K562 (cell line): Measurements from ENCODE around the gene GMEB2. TPM values are rescaled to one million over a fixed set of nuclear protein-coding genes. Genes with fewer than 3 reads are reported as not detected.

Experiments
- ATF7 ChIP-seq: fragments of 450-650 bp; IDR thresholded peaks from 2 replicates; pipeline ENCODE4 v1.7.1; 2014; ENCODE audit warnings: mild to moderate bottlenecking, moderate library complexity
- BCL6 ChIP-seq: fragments of 250-450 bp; sonication (Bioruptor Pico); IDR thresholded peaks from 2 replicates; pipeline ENCODE4 v1.4.0; 2020
- DDX20 ChIP-seq: fragments of 450-650 bp; IDR thresholded peaks from 2 replicates; pipeline ENCODE4 v1.6.1; 2016; ENCODE audit warnings: missing genetic modification characterization, low read depth, mild to moderate bottlenecking, missing compliant biosample characterization, moderate library complexity
- ELF1 ChIP-seq: fragments of 200-800 bp; sonication (Bioruptor generic); IDR thresholded peaks from 2 replicates; pipeline ENCODE4 v1.6.1; 2016; ENCODE audit warnings: missing genetic modification characterization, missing compliant biosample characterization
- FOS ChIP-seq: IDR thresholded peaks from 3 replicates; pipeline ENCODE4 v1.6.1; 2011; ENCODE audit not compliant: insufficient read length; ENCODE audit errors: extremely low read depth
- KDM4B ChIP-seq, 2 experiments: fragments of 450-650 bp in 1 of 2; sonication (generic) in 1 of 2; IDR thresholded peaks; 2 replicates each; pipeline ENCODE4 v1.6.1; 2016 to 2017; ENCODE audit warnings: borderline replicate concordance in 2 of 2, antibody characterized with exemption in 1 of 2, low read depth in 1 of 2, mild to moderate bottlenecking in 1 of 2
- MCM7 ChIP-seq, 2 experiments: fragments of 450-650 bp; IDR thresholded peaks; 2 replicates each; pipeline ENCODE4 v1.6.1; 2016 to 2018
- PTRF ChIP-seq: fragments of 450-650 bp; IDR thresholded peaks from 2 replicates; pipeline ENCODE4 v1.6.1; 2016; ENCODE audit warnings: mild to moderate bottlenecking, missing genetic modification characterization, missing compliant biosample characterization
- SMARCB1 ChIP-seq: IDR thresholded peaks from 2 replicates; pipeline ENCODE4 v1.6.1; 2011; ENCODE audit warnings: improper control_type of control experiment, low read depth; ENCODE audit not compliant: insufficient read length
- TEAD4 ChIP-seq, 2 experiments: sonication (generic) in 1 of 2; formaldehyde crosslinking in 1 of 2; IDR thresholded peaks; 2 replicates each; pipeline versions ENCODE4 v1.6.1 to v1.8.0; 2012 to 2022; ENCODE audit warnings: borderline replicate concordance in 1 of 2, inconsistent platforms in 1 of 2, low read length in 1 of 2, mild to moderate bottlenecking in 1 of 2, missing genetic modification reagents in 1 of 2
- ZBED1 ChIP-seq: IDR thresholded peaks from 2 replicates; pipeline ENCODE4 v1.6.1; 2014
- ZBTB8A ChIP-seq: fragments of 450-650 bp; IDR thresholded peaks from 2 replicates; pipeline ENCODE4 v1.6.1; 2018; ENCODE audit warnings: mild to moderate bottlenecking, moderate library complexity; ENCODE audit not compliant: partially characterized antibody
- ZNF23 ChIP-seq: fragments of 250-450 bp; sonication (Bioruptor Pico); IDR thresholded peaks from 2 replicates; pipeline ENCODE4 v1.4.0; 2020; ENCODE audit warnings: mild to moderate bottlenecking
- polyA plus RNA-seq, 8 experiments: library from polyadenylated mRNA; depleted of rRNA in 4 of 8; stranded (reverse) in 5 of 8; unstranded in 3 of 8; fragments of >200 nt; fragmentation: Nextera tagmentation in 2 of 8; fragmentation: Illumina TruSeq in 1 of 8; extraction: Ambion mirVana in 2 of 8; extraction: Trizol in 1 of 8; gene quantifications; 2 replicates each; pipeline versions ENCODE4 v1.2.1 to v1.2.3, GENCODE V29; 2011 to 2014; ENCODE audit warnings: inconsistent platforms in 1 of 8, missing spikeins in 1 of 8
- total RNA-seq, 7 experiments: library from RNA; depleted of rRNA in 6 of 7; stranded (reverse); fragments of >200 nt in 6 of 7; fragmentation: Illumina TruSeq in 2 of 7; extraction: Trizol in 2 of 7; gene quantifications; 2 replicates each; pipeline versions ENCODE4 v1.2.1 to v1.2.3, GENCODE V29; 2011 to 2021; ENCODE audit warnings: low replicate concordance in 1 of 7
- TF ChIP-seq, protein P1 (sequence below), 2 experiments: fragments of 150-350 bp in 1 of 2; IDR thresholded peaks; 2 replicates each; pipeline ENCODE4 v1.6.1; 2012 to 2016; ENCODE audit warnings: low read depth in 2 of 2, low read length in 2 of 2, mild to moderate bottlenecking in 1 of 2, moderate library complexity in 1 of 2
- TF ChIP-seq, protein P2 (sequence below): fragments of 250-450 bp; sonication (Bioruptor Pico); IDR thresholded peaks from 2 replicates; pipeline ENCODE4 v1.8.0; 2021; ENCODE audit warnings: moderate library complexity, mild to moderate bottlenecking, inconsistent platforms
- TF ChIP-seq, protein P3 (sequence below): fragments of 250-450 bp; sonication (Bioruptor Pico); IDR thresholded peaks from 2 replicates; pipeline ENCODE4 v1.5.1; 2021; ENCODE audit warnings: mild to moderate bottlenecking
- TF ChIP-seq, protein P4 (sequence below): fragments of 200-800 bp; sonication (Bioruptor generic); IDR thresholded peaks from 2 replicates; pipeline ENCODE4 v1.6.1; 2017; ENCODE audit warnings: missing genetic modification characterization, missing compliant biosample characterization

Gene GMEB2
- total and polyA plus RNA-seq, 9 of the 15 experiments (the other 6 are each of a cell fraction or from before 2014, with no cell fraction given), result 0.03 to 13.9 (median 6.3) TPM

DNA sequence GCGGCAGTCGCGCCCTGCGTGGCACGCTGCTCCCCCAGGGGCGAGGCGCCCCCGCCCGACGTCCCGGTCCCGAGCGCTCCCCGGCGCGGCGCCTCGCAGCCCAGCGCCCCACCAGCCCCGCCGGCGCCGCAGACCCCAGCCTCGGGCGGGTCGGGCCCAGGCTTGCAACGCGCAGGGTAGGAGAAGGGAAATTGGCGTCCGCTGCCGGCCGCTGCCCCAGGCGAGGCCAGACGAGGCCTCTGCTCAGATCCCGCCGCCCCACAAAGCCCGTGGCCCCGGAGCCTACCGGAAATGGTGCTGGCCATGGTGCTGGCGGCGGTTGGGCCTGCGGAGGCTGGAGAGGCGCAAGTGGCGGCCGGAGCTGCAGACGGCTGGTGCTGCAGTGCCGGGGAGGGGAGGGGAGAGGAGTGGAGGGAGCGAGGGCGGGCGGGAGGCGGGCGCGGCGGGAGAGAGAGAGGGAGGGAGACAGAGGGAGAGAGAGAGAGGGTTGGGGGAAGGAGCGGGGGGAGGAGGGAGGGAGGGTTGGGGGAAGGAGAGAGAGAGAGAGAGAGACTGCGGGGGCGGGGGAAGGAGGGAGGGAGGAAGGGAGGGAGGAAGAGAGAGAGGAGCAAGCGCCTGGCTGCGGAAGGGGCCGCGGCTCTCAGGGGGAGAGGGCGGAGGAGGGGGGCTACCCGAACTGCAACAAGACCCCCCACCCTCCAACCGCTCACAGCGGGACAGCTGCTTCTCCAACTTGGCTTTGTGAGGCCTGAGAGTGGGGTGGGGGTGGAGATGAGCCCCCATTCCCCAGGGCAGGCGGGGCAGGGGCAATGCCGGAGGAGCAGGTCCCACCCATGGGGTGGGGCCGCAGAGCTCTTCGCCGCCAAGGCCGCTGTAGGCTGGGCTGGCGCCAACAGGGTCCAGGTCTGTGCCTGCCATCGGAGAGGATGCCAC is 26.4 kb upstream of the GMEB2 start, which contains the start of gene STMN3 (continued):
- no peak for TF ChIP-seq TEAD4 (IDR thresholded peaks at IDR 0.05; ENCODE audit: low read length)
- TF ChIP-seq TEAD4 (CRISPR knock-in tag; IDR thresholded peaks at IDR 0.05; ENCODE audit: borderline replicate concordance), result no peak
- TF ChIP-seq, protein P1, sequence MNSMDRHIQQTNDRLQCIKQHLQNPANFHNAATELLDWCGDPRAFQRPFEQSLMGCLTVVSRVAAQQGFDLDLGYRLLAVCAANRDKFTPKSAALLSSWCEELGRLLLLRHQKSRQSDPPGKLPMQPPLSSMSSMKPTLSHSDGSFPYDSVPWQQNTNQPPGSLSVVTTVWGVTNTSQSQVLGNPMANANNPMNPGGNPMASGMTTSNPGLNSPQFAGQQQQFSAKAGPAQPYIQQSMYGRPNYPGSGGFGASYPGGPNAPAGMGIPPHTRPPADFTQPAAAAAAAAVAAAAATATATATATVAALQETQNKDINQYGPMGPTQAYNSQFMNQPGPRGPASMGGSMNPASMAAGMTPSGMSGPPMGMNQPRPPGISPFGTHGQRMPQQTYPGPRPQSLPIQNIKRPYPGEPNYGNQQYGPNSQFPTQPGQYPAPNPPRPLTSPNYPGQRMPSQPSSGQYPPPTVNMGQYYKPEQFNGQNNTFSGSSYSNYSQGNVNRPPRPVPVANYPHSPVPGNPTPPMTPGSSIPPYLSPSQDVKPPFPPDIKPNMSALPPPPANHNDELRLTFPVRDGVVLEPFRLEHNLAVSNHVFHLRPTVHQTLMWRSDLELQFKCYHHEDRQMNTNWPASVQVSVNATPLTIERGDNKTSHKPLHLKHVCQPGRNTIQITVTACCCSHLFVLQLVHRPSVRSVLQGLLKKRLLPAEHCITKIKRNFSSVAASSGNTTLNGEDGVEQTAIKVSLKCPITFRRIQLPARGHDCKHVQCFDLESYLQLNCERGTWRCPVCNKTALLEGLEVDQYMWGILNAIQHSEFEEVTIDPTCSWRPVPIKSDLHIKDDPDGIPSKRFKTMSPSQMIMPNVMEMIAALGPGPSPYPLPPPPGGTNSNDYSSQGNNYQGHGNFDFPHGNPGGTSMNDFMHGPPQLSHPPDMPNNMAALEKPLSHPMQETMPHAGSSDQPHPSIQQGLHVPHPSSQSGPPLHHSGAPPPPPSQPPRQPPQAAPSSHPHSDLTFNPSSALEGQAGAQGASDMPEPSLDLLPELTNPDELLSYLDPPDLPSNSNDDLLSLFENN (IDR thresholded peaks at IDR 0.05; ENCODE audit: low read depth in 2 of 2, low read length in 2 of 2), result no peak
- no peak for TF ChIP-seq MCM7 (IDR thresholded peaks at IDR 0.05)
- peak; percentile 80 for TF ChIP-seq ELF1 (tag)
- TF ChIP-seq ZNF23 (CRISPR knock-in tag), result no peak
- TF ChIP-seq, protein P2, sequence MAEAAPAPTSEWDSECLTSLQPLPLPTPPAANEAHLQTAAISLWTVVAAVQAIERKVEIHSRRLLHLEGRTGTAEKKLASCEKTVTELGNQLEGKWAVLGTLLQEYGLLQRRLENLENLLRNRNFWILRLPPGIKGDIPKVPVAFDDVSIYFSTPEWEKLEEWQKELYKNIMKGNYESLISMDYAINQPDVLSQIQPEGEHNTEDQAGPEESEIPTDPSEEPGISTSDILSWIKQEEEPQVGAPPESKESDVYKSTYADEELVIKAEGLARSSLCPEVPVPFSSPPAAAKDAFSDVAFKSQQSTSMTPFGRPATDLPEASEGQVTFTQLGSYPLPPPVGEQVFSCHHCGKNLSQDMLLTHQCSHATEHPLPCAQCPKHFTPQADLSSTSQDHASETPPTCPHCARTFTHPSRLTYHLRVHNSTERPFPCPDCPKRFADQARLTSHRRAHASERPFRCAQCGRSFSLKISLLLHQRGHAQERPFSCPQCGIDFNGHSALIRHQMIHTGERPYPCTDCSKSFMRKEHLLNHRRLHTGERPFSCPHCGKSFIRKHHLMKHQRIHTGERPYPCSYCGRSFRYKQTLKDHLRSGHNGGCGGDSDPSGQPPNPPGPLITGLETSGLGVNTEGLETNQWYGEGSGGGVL (CRISPR knock-in tag), result no peak
- no peak for TF ChIP-seq SMARCB1
- peak in 1 of 2 experiments; percentile 70; a peak in 1 of 4 replicates for TF ChIP-seq KDM4B (IDR thresholded peaks at IDR 0.05; ENCODE audit: borderline replicate concordance in 2 of 2, low read depth in 1 of 2)
- TF ChIP-seq, protein P3, sequence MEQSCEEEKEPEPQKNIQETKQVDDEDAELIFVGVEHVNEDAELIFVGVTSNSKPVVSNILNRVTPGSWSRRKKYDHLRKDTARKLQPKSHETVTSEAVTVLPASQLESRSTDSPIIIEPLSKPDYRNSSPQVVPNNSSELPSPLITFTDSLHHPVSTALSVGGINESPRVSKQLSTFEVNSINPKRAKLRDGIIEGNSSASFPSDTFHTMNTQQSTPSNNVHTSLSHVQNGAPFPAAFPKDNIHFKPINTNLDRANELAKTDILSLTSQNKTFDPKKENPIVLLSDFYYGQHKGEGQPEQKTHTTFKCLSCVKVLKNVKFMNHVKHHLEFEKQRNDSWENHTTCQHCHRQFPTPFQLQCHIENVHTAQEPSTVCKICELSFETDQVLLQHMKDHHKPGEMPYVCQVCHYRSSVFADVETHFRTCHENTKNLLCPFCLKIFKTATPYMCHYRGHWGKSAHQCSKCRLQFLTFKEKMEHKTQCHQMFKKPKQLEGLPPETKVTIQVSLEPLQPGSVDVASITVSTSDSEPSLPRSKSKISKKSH (CRISPR knock-in tag), result no peak
- no peak for TF ChIP-seq BCL6 (CRISPR knock-in tag)
- TF ChIP-seq PTRF (tag), result no peak
- TF ChIP-seq ZBTB8A, result no peak
- no peak for TF ChIP-seq DDX20
- no peak for TF ChIP-seq ZBED1
- no peak for TF ChIP-seq ATF7
- TF ChIP-seq, protein P4, sequence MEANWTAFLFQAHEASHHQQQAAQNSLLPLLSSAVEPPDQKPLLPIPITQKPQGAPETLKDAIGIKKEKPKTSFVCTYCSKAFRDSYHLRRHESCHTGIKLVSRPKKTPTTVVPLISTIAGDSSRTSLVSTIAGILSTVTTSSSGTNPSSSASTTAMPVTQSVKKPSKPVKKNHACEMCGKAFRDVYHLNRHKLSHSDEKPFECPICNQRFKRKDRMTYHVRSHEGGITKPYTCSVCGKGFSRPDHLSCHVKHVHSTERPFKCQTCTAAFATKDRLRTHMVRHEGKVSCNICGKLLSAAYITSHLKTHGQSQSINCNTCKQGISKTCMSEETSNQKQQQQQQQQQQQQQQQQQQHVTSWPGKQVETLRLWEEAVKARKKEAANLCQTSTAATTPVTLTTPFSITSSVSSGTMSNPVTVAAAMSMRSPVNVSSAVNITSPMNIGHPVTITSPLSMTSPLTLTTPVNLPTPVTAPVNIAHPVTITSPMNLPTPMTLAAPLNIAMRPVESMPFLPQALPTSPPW (CRISPR knock-in tag), result peak; percentile 99
- no peak for TF ChIP-seq FOS
